GM23248 (cell line): Measurements from ENCODE around the gene CD1D. TPM values are rescaled to one million over a fixed set of nuclear protein-coding genes. Genes with fewer than 3 reads are reported as not detected.
A peak's percentile ranks its signal among the peaks of the same experiment; 100 is the strongest.

ENCODE experiments used
- DNase-seq: peaks from one replicate; pipeline ENCODE4 v3.0.0-alpha.2; 2015
- H2AFZ ChIP-seq: fragments of 200-600 bp; sonication (generic); 2 replicates; pipeline ENCODE4 v1.6.1; 2016; ENCODE audit warnings: antibody characterized with exemption
- H3F3A ChIP-seq: fragments of 200-600 bp; sonication (generic); 2 replicates; pipeline ENCODE4 v1.6.1; 2016; ENCODE audit warnings: mild to moderate bottlenecking, antibody characterized with exemption, mixed run types; ENCODE audit not compliant: insufficient read depth
- H3K27ac ChIP-seq: fragments of 200-600 bp; sonication (generic); 2 replicates; pipeline ENCODE4 v1.5.1; 2016; ENCODE audit warnings: mild to moderate bottlenecking
- H3K27me3 ChIP-seq: fragments of 200-600 bp; sonication (generic); replicated peaks from 2 replicates; pipeline ENCODE4 v1.6.1; 2016; ENCODE audit warnings: mild to moderate bottlenecking; ENCODE audit not compliant: insufficient read depth
- H3K36me3 ChIP-seq: fragments of 200-600 bp; sonication (generic); 2 replicates; pipeline ENCODE4 v1.6.1; 2016; ENCODE audit warnings: low read depth, mild to moderate bottlenecking
- H3K4me1 ChIP-seq: fragments of 200-600 bp; sonication (generic); 2 replicates; pipeline ENCODE4 v1.6.1; 2016; ENCODE audit warnings: mild to moderate bottlenecking; ENCODE audit not compliant: insufficient read depth
- H3K4me2 ChIP-seq: fragments of 200-600 bp; sonication (generic); one replicate; pipeline ENCODE4 v1.6.1; 2016; ENCODE audit warnings: mild to moderate bottlenecking; ENCODE audit not compliant: unreplicated experiment
- H3K4me3 ChIP-seq: fragments of 200-600 bp; sonication (generic); 2 replicates; pipeline ENCODE4 v1.5.1; 2016; ENCODE audit warnings: mild to moderate bottlenecking
- H3K79me2 ChIP-seq: fragments of 200-600 bp; sonication (generic); 2 replicates; pipeline ENCODE4 v1.6.1; 2016; ENCODE audit warnings: mild to moderate bottlenecking; ENCODE audit not compliant: insufficient read depth
- H3K9ac ChIP-seq: fragments of 200-600 bp; sonication (generic); 2 replicates; pipeline ENCODE4 v1.6.1; 2016; ENCODE audit warnings: mild to moderate bottlenecking
- H3K9me2 ChIP-seq: fragments of 200-600 bp; sonication (generic); 2 replicates; pipeline ENCODE4 v1.6.1; 2016; ENCODE audit warnings: mixed run types, mild to moderate bottlenecking, moderate library complexity; ENCODE audit not compliant: insufficient read depth
- H3K9me3 ChIP-seq: fragments of 200-600 bp; sonication (generic); one replicate; pipeline ENCODE4 v1.6.1; 2017; ENCODE audit warnings: low read depth
- H4K20me1 ChIP-seq: fragments of 200-600 bp; sonication (generic); 2 replicates; pipeline ENCODE4 v1.6.0; 2016; ENCODE audit not compliant: insufficient read depth
- EZH2 ChIP-seq: fragments of 200-600 bp; sonication (generic); IDR thresholded peaks from 2 replicates; pipeline ENCODE4 v1.6.1; 2018; ENCODE audit warnings: antibody characterized with exemption, mild to moderate bottlenecking; ENCODE audit not compliant: insufficient read depth, poor library complexity, severe bottlenecking
- EZH2phosphoT487 ChIP-seq: fragments of 200-600 bp; sonication (generic); IDR thresholded peaks from 2 replicates; pipeline ENCODE4 v1.6.1; 2018; ENCODE audit warnings: antibody characterized with exemption, moderate library complexity, mild to moderate bottlenecking, low read depth; ENCODE audit not compliant: insufficient read depth
- WGBS, 2 experiments: methylation state at CpG; one replicate each; pipeline ENCODE4 v1.1.6; 2015 to 2017; ENCODE audit warnings: low lambda C conversion rate in 2 of 2, low coverage in 1 of 2; ENCODE audit errors: missing lambda C conversion rate in 2 of 2; 5-methylcytosine and 5-hydroxymethylcytosine counted together
- in situ Hi-C: fragments of 300-500 bp; cut with MboI; formaldehyde crosslinking; loops from 2 replicates; pipeline ENCODE4 v1.15.0; 2020
- polyA plus RNA-seq: library from polyadenylated mRNA; unstranded; fragments of >200 nt; fragmentation: Nextera tagmentation; extraction: Ambion mirVana; gene quantifications from 2 replicates; pipeline ENCODE4 v1.2.1, GENCODE V29; 2016
- total RNA-seq: library from RNA; depleted of rRNA; stranded (reverse); fragments of >200 nt; shearing (Covaris generic); gene quantifications from 2 replicates; pipeline ENCODE4 v1.2.3, GENCODE V29; 2014

Gene CD1D
- total and polyA plus RNA-seq, 2 experiments from 2014 or later, result not detected

- 57% methylated on average over 5 of the region's 5 CpGs for WGBS, 2 experiments
- H3K79me2 ChIP-seq, result no peaks in the 10 kb centered on the region
- 0 out of 2 replicates have a peak, but pooled peaks cover 9% of the 10 kb centered on the region for H3K27me3 ChIP-seq
- no peak overlapping the region for H3K27ac ChIP-seq
- H3K4me2 ChIP-seq, result no peak overlapping the region
- no peaks in the 10 kb centered on the region for H3K4me1 ChIP-seq
- in situ Hi-C loops, result loop anchor here (25.0 kb wide), 1 partner anchor 787 kb away; no protein-coding TSS in a partner anchor
- no peaks in the 10 kb centered on the region for H3K9me3 ChIP-seq
- H2AFZ ChIP-seq, result no peak overlapping the region
- no peak overlapping the region for H3K9ac ChIP-seq
- no peaks in the 10 kb centered on the region for H3F3A ChIP-seq
- no peaks in the 10 kb centered on the region for H3K9me2 ChIP-seq
- H4K20me1 ChIP-seq, result no peaks in the 10 kb centered on the region
- no peaks in the 10 kb centered on the region for H3K36me3 ChIP-seq
- no peak overlapping the region for H3K4me3 ChIP-seq
- TF ChIP-seq EZH2, result no peak
- TF ChIP-seq EZH2phosphoT487, result no peak
- DNase-seq, result no peak
Observed at GRCh38 chr1:158199849-158200248, 19.2 kb downstream of the CD1D start.

- H3K27ac ChIP-seq, result no peak overlapping the region
- H3K36me3 ChIP-seq, result no peaks in the 10 kb centered on the region
- no peak for DNase-seq
- H3K4me2 ChIP-seq, result no peak overlapping the region
- TF ChIP-seq EZH2phosphoT487, result no peak
- no peak for TF ChIP-seq EZH2
- no peaks in the 10 kb centered on the region for H3K9me2 ChIP-seq
- WGBS, 2 experiments, result 11 to 34% methylated on average over 1 of the region's 1 CpG
- no peak overlapping the region for H2AFZ ChIP-seq
- H3F3A ChIP-seq, result no peaks in the 10 kb centered on the region
- in situ Hi-C loops, result loop anchor here (25.0 kb wide), 1 partner anchor 787 kb away; no protein-coding TSS in a partner anchor
- H3K4me1 ChIP-seq, result no peaks in the 10 kb centered on the region
- H3K4me3 ChIP-seq, result no peak overlapping the region
- 0 out of 2 replicates have a peak, but pooled peaks cover 9% of the 10 kb centered on the region for H3K27me3 ChIP-seq
- no peak overlapping the region for H3K9ac ChIP-seq
- no peaks in the 10 kb centered on the region for H3K9me3 ChIP-seq
- H3K79me2 ChIP-seq, result no peaks in the 10 kb centered on the region
- H4K20me1 ChIP-seq, result no peaks in the 10 kb centered on the region
Observed at GRCh38 chr1:158200527-158200926, 19.8 kb downstream of the CD1D start.

GRCh38 chr1:158203693-158204457, 23.2 kb downstream of the CD1D start:
- Histone ChIP-seq H3K27me3 (0 out of 2 replicates have a peak, but pooled peaks cover 7% of the 10 kb centered on the region), H3F3A (no peaks in the 10 kb centered on the region), H3K79me2 (no peaks in the 10 kb centered on the region), H3K4me2 (no peak overlapping the region), H3K4me3 (no peak overlapping the region), H3K27ac (no peak overlapping the region), H4K20me1 (no peaks in the 10 kb centered on the region), H2AFZ (peak overlapping the region; percentile 44), H3K9me2 (no peaks in the 10 kb centered on the region), H3K4me1 (no peaks in the 10 kb centered on the region), H3K36me3 (no peaks in the 10 kb centered on the region), H3K9me3 (no peaks in the 10 kb centered on the region), H3K9ac (no peak overlapping the region)
- WGBS, 2 experiments, result 14 to 15% methylated on average over 7 of the region's 7 CpGs
- TF ChIP-seq EZH2, result no peak
- no peak for TF ChIP-seq EZH2phosphoT487
- in situ Hi-C loops, result loop anchor here (25.0 kb wide), 1 partner anchor 783 kb away; no protein-coding TSS in a partner anchor
- DNase-seq, result peak; percentile 75

- H3K4me1 ChIP-seq, result no peaks in the 10 kb centered on the region
- DNase-seq, result no peak
- H3K4me2 ChIP-seq, result no peak overlapping the region
- 30 to 35% methylated on average over 5 of the region's 5 CpGs for WGBS, 2 experiments
- no peak overlapping the region for H3K4me3 ChIP-seq
- H2AFZ ChIP-seq, result no peak overlapping the region
- no peaks in the 10 kb centered on the region for H3K36me3 ChIP-seq
- no peaks in the 10 kb centered on the region for H3K9me2 ChIP-seq
- in situ Hi-C loops, result loop anchor here (25.0 kb wide), 1 partner anchor 783 kb away; no protein-coding TSS in a partner anchor
- H3K27me3 ChIP-seq, result 0 out of 2 replicates have a peak, but pooled peaks cover 13% of the 10 kb centered on the region
- no peaks in the 10 kb centered on the region for H3F3A ChIP-seq
- no peaks in the 10 kb centered on the region for H3K79me2 ChIP-seq
- H3K9me3 ChIP-seq, result no peaks in the 10 kb centered on the region
- TF ChIP-seq EZH2phosphoT487 (no peak), EZH2 (no peak)
- no peak overlapping the region for H3K9ac ChIP-seq
- H4K20me1 ChIP-seq, result no peaks in the 10 kb centered on the region
- H3K27ac ChIP-seq, result no peak overlapping the region
Observed at GRCh38 chr1:158204458-158204827, 23.7 kb downstream of the CD1D start.
